ENCODE data around the gene ING2.
"Not testable (repeated sequence)": the region's sequence is repeated elsewhere in the genome, so short reads cannot be mapped to it uniquely, and the experiment has no call there.

The ING2 gene

GRCh38 chr4:183455431-183456195 is 49.2 kb upstream of the ING2 start (continued):
- TF ChIP-seq CSRNP3 (CRISPR knock-in tag; IDR thresholded peaks at IDR 0.05), result no peak
- TF ChIP-seq RARB (CRISPR knock-in tag; IDR thresholded peaks at IDR 0.05), result no peak
- TF ChIP-seq ESRRG (CRISPR knock-in tag; IDR thresholded peaks at IDR 0.05), result no peak
- TF ChIP-seq PPARA (CRISPR knock-in tag; IDR thresholded peaks at IDR 0.05; ENCODE audit: borderline replicate concordance), result no peak
- no peak for TF ChIP-seq TSHZ2 (CRISPR knock-in tag; IDR thresholded peaks at IDR 0.05)
- TF ChIP-seq ZNF8 (CRISPR knock-in tag; IDR thresholded peaks at IDR 0.05), result no peak
- TF ChIP-seq SNAI2 (CRISPR knock-in tag; IDR thresholded peaks at IDR 0.05), result no peak

- no peak for ATAC-seq
- TF ChIP-seq OSR1 (CRISPR knock-in tag; IDR thresholded peaks at IDR 0.05) (no peak), PATZ1 (CRISPR knock-in tag; IDR thresholded peaks at IDR 0.05; ENCODE audit: borderline replicate concordance) (no peak), TSHZ2 (CRISPR knock-in tag; IDR thresholded peaks at IDR 0.05) (no peak), ZNF70 (CRISPR knock-in tag; IDR thresholded peaks at IDR 0.05) (no peak), CSRNP3 (CRISPR knock-in tag; IDR thresholded peaks at IDR 0.05) (no peak)
Measured at GRCh38 chr4:183458005-183458404, 46.9 kb upstream of the ING2 start.

- ATAC-seq, result not testable (repeated sequence)
Measured at GRCh38 chr4:183463903-183464619, 40.8 kb upstream of the ING2 start.

GRCh38 chr4:183465879-183466278 is 39.0 kb upstream of the ING2 start:
- ATAC-seq, result not testable (repeated sequence)

- TF ChIP-seq TCF4 (CRISPR knock-in tag; IDR thresholded peaks at IDR 0.05; ENCODE audit: borderline replicate concordance), result no peak
- no peak for TF ChIP-seq ZFP30 (CRISPR knock-in tag; IDR thresholded peaks at IDR 0.05)
- TF ChIP-seq CREB5 (CRISPR knock-in tag; IDR thresholded peaks at IDR 0.05; ENCODE audit: low read depth), result no peak
- TF ChIP-seq ESRRG (CRISPR knock-in tag; IDR thresholded peaks at IDR 0.05), result no peak
- no peak for TF ChIP-seq ISL1 (CRISPR knock-in tag; IDR thresholded peaks at IDR 0.05)
- TF ChIP-seq POU6F1 (CRISPR knock-in tag; IDR thresholded peaks at IDR 0.05; ENCODE audit: borderline replicate concordance, low read depth), result no peak
- no peak for TF ChIP-seq SNAI2 (CRISPR knock-in tag; IDR thresholded peaks at IDR 0.05)
- no peak for TF ChIP-seq PATZ1 (CRISPR knock-in tag; IDR thresholded peaks at IDR 0.05; ENCODE audit: borderline replicate concordance)
- no peak for ATAC-seq
Measured at GRCh38 chr4:183467246-183467645, 37.6 kb upstream of the ING2 start.

Data from SK-N-SH treated with all-trans-retinoic acid at 6 μM for 48 hours (cell line).